Endodermal cell (in vitro differentiated cells): ENCODE measurements around the gene PTPRT. TPM values are rescaled to one million over a fixed set of nuclear protein-coding genes. Genes with fewer than 3 reads are reported as not detected.

Source experiments
- DNase-seq: peaks from one replicate; pipeline ENCODE4 v3.0.0-alpha.2; 2017
- H3K27ac ChIP-seq: 2 replicates; pipeline ENCODE4 v1.5.1; 2013; ENCODE audit warnings: mild to moderate bottlenecking, low read depth, low read length, moderate library complexity
- H3K27me3 ChIP-seq: 2 replicates; pipeline ENCODE4 v1.6.1; 2013; ENCODE audit warnings: mild to moderate bottlenecking, low read length, moderate library complexity; ENCODE audit not compliant: insufficient read depth, control insufficient read depth, poor library complexity, severe bottlenecking
- H3K36me3 ChIP-seq: 2 replicates; pipeline ENCODE4 v1.7.0; 2013; ENCODE audit warnings: mild to moderate bottlenecking, low read length, moderate library complexity; ENCODE audit not compliant: control insufficient read depth, insufficient read depth
- H3K4me1 ChIP-seq: one replicate; pipeline ENCODE4 v1.7.0; 2013; ENCODE audit warnings: low read length; ENCODE audit not compliant: control insufficient read depth, insufficient read depth
- H3K4me3 ChIP-seq: 2 replicates; pipeline ENCODE4 v1.5.1; 2013; ENCODE audit warnings: mild to moderate bottlenecking, low read length, moderate library complexity
- H3K9ac ChIP-seq: 2 replicates; pipeline ENCODE4 v1.6.1; 2013; ENCODE audit warnings: mild to moderate bottlenecking, low read length, moderate library complexity; ENCODE audit not compliant: poor library complexity, severe bottlenecking; ENCODE audit errors: extremely low read depth
- H3K9me3 ChIP-seq: 2 replicates; pipeline ENCODE4 v1.6.1; 2013; ENCODE audit warnings: mild to moderate bottlenecking, low read length, moderate library complexity; ENCODE audit not compliant: control insufficient read depth
- H3K27ac Mint-ChIP-seq: 2 replicates; pipeline ENCODE4 v1.8.0; 2020; ENCODE audit warnings: mixed read lengths
- H3K27me3 Mint-ChIP-seq: 2 replicates; pipeline ENCODE4 v1.8.0; 2021; ENCODE audit warnings: mild to moderate bottlenecking, mixed read lengths; ENCODE audit not compliant: insufficient read depth
- H3K36me3 Mint-ChIP-seq: 2 replicates; pipeline ENCODE4 v1.8.0; 2020; ENCODE audit warnings: low read depth, mixed read lengths
- H3K4me1 Mint-ChIP-seq: 2 replicates; pipeline ENCODE4 v1.8.0; 2020; ENCODE audit warnings: mixed read lengths
- H3K4me3 Mint-ChIP-seq: 2 replicates; pipeline ENCODE4 v1.8.0; 2020; ENCODE audit warnings: mild to moderate bottlenecking, moderate library complexity, mixed read lengths
- H3K9me3 Mint-ChIP-seq: 2 replicates; pipeline ENCODE4 v1.8.0; 2020; ENCODE audit warnings: mild to moderate bottlenecking, mixed read lengths
- CTCF ChIP-seq: fragments of 200-600 bp; sonication (generic); conservative IDR thresholded peaks from 2 replicates; pipeline ENCODE4 v1.5.0; 2021; ENCODE audit warnings: antibody characterized with exemption, mild to moderate bottlenecking
- WGBS, 2 experiments: methylation state at CpG; one replicate each; pipeline versions ENCODE4 v1.1.5 to v1.1.7; 2013; ENCODE audit warnings: missing lambda C conversion rate in 2 of 2, mixed read lengths in 1 of 2; ENCODE audit not compliant: insufficient coverage in 1 of 2, insufficient read length in 1 of 2; 5-methylcytosine and 5-hydroxymethylcytosine counted together
- total RNA-seq, 2 donors: library from RNA; stranded (reverse); fragmentation: NEBNext Ultra II Directional in 1 of 2; extraction: Animal tissue kit (Norgen Biotek cat#: 25700) in 1 of 2; gene quantifications; 2 replicates in 1 of 2; 3 replicates in 1 of 2; pipeline ENCODE4 v1.2.1, GENCODE V29; 2021

The PTPRT gene
- total RNA-seq, 2 donors from 2014 or later: 2.3 to 2.7 TPM

- H3K36me3 Mint-ChIP-seq: no peaks in the 10 kb centered on the region
- H3K4me3 ChIP-seq: peak overlapping the region; percentile 14
- H3K9me3 Mint-ChIP-seq: no peaks in the 10 kb centered on the region
- H3K27me3 ChIP-seq: no peaks in the 10 kb centered on the region
- H3K4me3 Mint-ChIP-seq: peak overlapping the region; percentile 9
- no peak overlapping the region for H3K27ac ChIP-seq
- H3K9me3 ChIP-seq: peaks cover 12% of the 10 kb centered on the region
- 45 to 75% methylated on average over 1 to 2 of the region's 2 CpGs for WGBS, 2 experiments
- H3K36me3 ChIP-seq: no peaks in the 10 kb centered on the region
- H3K9ac ChIP-seq: no peak overlapping the region
- no peak for DNase-seq
- peaks cover 15% of the 10 kb centered on the region for H3K27me3 Mint-ChIP-seq
- no peak for TF ChIP-seq CTCF
- H3K4me1 ChIP-seq: peaks cover 7% of the 10 kb centered on the region
- peaks cover 35% of the 10 kb centered on the region for H3K4me1 Mint-ChIP-seq
- no peak overlapping the region for H3K27ac Mint-ChIP-seq
Observed at GRCh38 chr20:42274986-42275385, 914.7 kb downstream of the PTPRT start.

GRCh38 chr20:42272516-42272915 is 917.2 kb downstream of the PTPRT start:
- H3K4me3 ChIP-seq: no peak overlapping the region
- no peaks in the 10 kb centered on the region for H3K27me3 ChIP-seq
- H3K9me3 Mint-ChIP-seq: no peaks in the 10 kb centered on the region
- H3K9me3 ChIP-seq: peaks cover 12% of the 10 kb centered on the region
- no peak overlapping the region for H3K27ac Mint-ChIP-seq
- no peaks in the 10 kb centered on the region for H3K36me3 ChIP-seq
- peaks cover 35% of the 10 kb centered on the region for H3K4me1 Mint-ChIP-seq
- WGBS, 2 experiments: 88 to 100% methylated on average over 1 to 6 of the region's 6 CpGs
- peaks cover 7% of the 10 kb centered on the region for H3K4me1 ChIP-seq
- no peak overlapping the region for H3K4me3 Mint-ChIP-seq
- H3K9ac ChIP-seq: no peak overlapping the region
- H3K27me3 Mint-ChIP-seq: peaks cover 16% of the 10 kb centered on the region
- DNase-seq: no peak
- no peaks in the 10 kb centered on the region for H3K36me3 Mint-ChIP-seq
- no peak for TF ChIP-seq CTCF
- no peak overlapping the region for H3K27ac ChIP-seq

GRCh38 chr20:42270539-42270938 is 919.2 kb downstream of the PTPRT start:
- H3K27me3 ChIP-seq: no peaks in the 10 kb centered on the region
- H3K27ac ChIP-seq: no peak overlapping the region
- Mint-ChIP-seq H3K27ac (no peak overlapping the region), H3K9me3 (no peaks in the 10 kb centered on the region), H3K36me3 (no peaks in the 10 kb centered on the region), H3K4me1 (peaks cover 20% of the 10 kb centered on the region), H3K4me3 (no peak overlapping the region), H3K27me3 (peaks cover 16% of the 10 kb centered on the region)
- H3K9ac ChIP-seq: no peak overlapping the region
- no peak for TF ChIP-seq CTCF
- peaks cover under 1% of the 10 kb centered on the region for H3K4me1 ChIP-seq
- no peak for DNase-seq
- H3K9me3 ChIP-seq: peaks cover 12% of the 10 kb centered on the region
- no peak overlapping the region for H3K4me3 ChIP-seq
- WGBS, 2 experiments: 71 to 90% methylated on average over 2 of the region's 2 CpGs
- no peaks in the 10 kb centered on the region for H3K36me3 ChIP-seq
